SU-DHL-6 (cell line): ENCODE data around the gene HOXC6.

Experiments used
- CTCF ChIP-seq: fragments of 200-600 bp; sonication (generic); IDR thresholded peaks from one replicate; pipeline ENCODE4 v1.5.1; 2017; ENCODE audit warnings: antibody characterized with exemption, mild to moderate bottlenecking, low read length, moderate library complexity; ENCODE audit not compliant: insufficient read depth, poor library complexity, severe bottlenecking
- EZH2phosphoT487 ChIP-seq: fragments of 200-600 bp; sonication (generic), shearing (Covaris generic); conservative IDR thresholded peaks from 2 replicates; pipeline ENCODE4 v1.6.1; 2018; ENCODE audit warnings: mild to moderate bottlenecking, antibody characterized with exemption, low read length, moderate library complexity, mixed read lengths

GRCh38 chr12:54029529-54030441, 1.5 kb downstream of the HOXC6 start:
- TF ChIP-seq CTCF (no peak), EZH2phosphoT487 (no peak)
